Stimulated activated naive CD4-positive, alpha-beta T cell (primary cell): ENCODE data around the gene SPTBN4.
"Not testable (repeated sequence)": the region's sequence is repeated elsewhere in the genome, so short reads cannot be mapped to it uniquely, and the experiment has no call there.

Source experiments
- DNase-seq, 6 experiments: peaks; one replicate each; lab custom pipeline; 2025; lab: John Stamatoyannopoulos, UW

The SPTBN4 gene

GRCh38 chr19:40502647-40503319 lies 36.0 kb downstream of the SPTBN4 start:
- no peak for DNase-seq

GRCh38 chr19:40503320-40503695 lies 36.5 kb downstream of the SPTBN4 start:
- no peak for DNase-seq

GRCh38 chr19:40506099-40506498 lies 39.3 kb downstream of the SPTBN4 start:
- DNase-seq, result no peak

GRCh38 chr19:40507892-40508291 lies 41.1 kb downstream of the SPTBN4 start:
- no peak for DNase-seq

- DNase-seq, result no peak
These were observed 42.0 kb downstream of the SPTBN4 start for GRCh38 chr19:40508739-40509260.

- no peak for DNase-seq
These were observed 43.8 kb downstream of the SPTBN4 start for GRCh38 chr19:40510526-40511115.

GRCh38 chr19:40511487-40511886 lies 44.7 kb downstream of the SPTBN4 start:
- no peak for DNase-seq

- DNase-seq, result no peak
These were observed 45.3 kb downstream of the SPTBN4 start for GRCh38 chr19:40512110-40512472.

- no peak for DNase-seq
These were observed 45.9 kb downstream of the SPTBN4 start for GRCh38 chr19:40512473-40513344.

GRCh38 chr19:40513345-40513678 lies 46.5 kb downstream of the SPTBN4 start:
- DNase-seq, result no peak

- DNase-seq, result no peak
These were observed 47.0 kb downstream of the SPTBN4 start for GRCh38 chr19:40513741-40514315.

- no peak for DNase-seq
These were observed 50.4 kb downstream of the SPTBN4 start for GRCh38 chr19:40517248-40517647.

- DNase-seq, result no peak
These were observed 52.8 kb downstream of the SPTBN4 start for GRCh38 chr19:40519352-40520322.

GRCh38 chr19:40521276-40521675 lies 54.5 kb downstream of the SPTBN4 start:
- DNase-seq, result peak in 2 of 6 experiments; percentile 6 to 21

- DNase-seq, result not testable (repeated sequence)
These were observed 55.1 kb downstream of the SPTBN4 start for GRCh38 chr19:40521900-40522299.

- peak in 3 of 6 experiments; percentile 5 to 15 (median 12) for DNase-seq
These were observed 56.7 kb downstream of the SPTBN4 start for GRCh38 chr19:40523322-40524047.

- DNase-seq, result no peak
These were observed 57.3 kb downstream of the SPTBN4 start for GRCh38 chr19:40524133-40524549.

- DNase-seq, result no peak
These were observed 57.9 kb downstream of the SPTBN4 start for GRCh38 chr19:40524655-40525054.

- no peak for DNase-seq
These were observed 58.6 kb downstream of the SPTBN4 start for GRCh38 chr19:40525234-40526051.

GRCh38 chr19:40528078-40528477 lies 61.3 kb downstream of the SPTBN4 start:
- DNase-seq, result no peak
